SK-N-SH treated with all-trans-retinoic acid at 6 μM for 48 hours (cell line): Measurements from ENCODE around the gene BABAM2.
A peak's percentile ranks its signal among the peaks of the same experiment; 100 is the strongest.

Experiments used
- ATAC-seq: fragments of 200-7000 bp; cut with Tn5 transposase; 3 replicates; pipeline ENCODE4 v1.9.1; 2020; ENCODE audit warnings: mild to moderate bottlenecking, moderate library complexity
- ARNTL ChIP-seq: fragments of 450-650 bp; formaldehyde crosslinking; IDR thresholded peaks from 2 replicates; pipeline ENCODE4 v1.5.0; 2020; ENCODE audit warnings: low read depth, mild to moderate bottlenecking, moderate library complexity, borderline replicate concordance
- CREB5 ChIP-seq: fragments of 250-450 bp; sonication (Bioruptor Pico); IDR thresholded peaks from 2 replicates; pipeline ENCODE4 v1.5.1; 2020; ENCODE audit warnings: low read depth, mild to moderate bottlenecking, moderate library complexity
- CSDC2 ChIP-seq: fragments of 250-450 bp; sonication (Bioruptor Pico); IDR thresholded peaks from 2 replicates; pipeline ENCODE4 v1.5.0; 2020; ENCODE audit warnings: mild to moderate bottlenecking, moderate library complexity
- CSRNP3 ChIP-seq: fragments of 250-450 bp; sonication (Bioruptor Pico); IDR thresholded peaks from 2 replicates; pipeline ENCODE4 v1.5.1; 2021; ENCODE audit warnings: mild to moderate bottlenecking, moderate library complexity
- ISL1 ChIP-seq: fragments of 250-450 bp; sonication (Bioruptor Pico); IDR thresholded peaks from 2 replicates; pipeline ENCODE4 v2.1.2; 2022; ENCODE audit warnings: mild to moderate bottlenecking, moderate library complexity
- POU6F1 ChIP-seq: fragments of 250-450 bp; sonication (Bioruptor Pico); IDR thresholded peaks from 2 replicates; pipeline ENCODE4 v1.8.0; 2021; ENCODE audit warnings: low read depth, mild to moderate bottlenecking, moderate library complexity, borderline replicate concordance
- PPARA ChIP-seq: fragments of 250-450 bp; sonication (Bioruptor Pico); IDR thresholded peaks from 2 replicates; pipeline ENCODE4 v1.5.0; 2020; ENCODE audit warnings: mild to moderate bottlenecking, borderline replicate concordance
- SNAI2 ChIP-seq: fragments of 250-450 bp; sonication (Bioruptor Pico); IDR thresholded peaks from 2 replicates; pipeline ENCODE4 v1.5.0; 2020; ENCODE audit warnings: mild to moderate bottlenecking, moderate library complexity
- TCF4 ChIP-seq: fragments of 250-450 bp; sonication (Bioruptor Pico); IDR thresholded peaks from 2 replicates; pipeline ENCODE4 v1.8.0; 2021; ENCODE audit warnings: mild to moderate bottlenecking, moderate library complexity, borderline replicate concordance
- TOX ChIP-seq: fragments of 250-450 bp; sonication (Bioruptor Pico); IDR thresholded peaks from 2 replicates; pipeline ENCODE4 v1.8.0; 2021; ENCODE audit warnings: mild to moderate bottlenecking, moderate library complexity, borderline replicate concordance
- TSHZ2 ChIP-seq: fragments of 250-450 bp; sonication (Bioruptor Pico); IDR thresholded peaks from 2 replicates; pipeline ENCODE4 v1.5.0; 2020; ENCODE audit warnings: mild to moderate bottlenecking, moderate library complexity
- ZC3H10 ChIP-seq: fragments of 250-450 bp; sonication (Bioruptor Pico); IDR thresholded peaks from 2 replicates; pipeline ENCODE4 v1.5.1; 2021; ENCODE audit warnings: mild to moderate bottlenecking, moderate library complexity
- ZFP3 ChIP-seq: fragments of 250-450 bp; sonication (Bioruptor Pico); IDR thresholded peaks from 2 replicates; pipeline ENCODE4 v1.5.0; 2020; ENCODE audit warnings: mild to moderate bottlenecking, moderate library complexity
- ZFP30 ChIP-seq: fragments of 450-650 bp; formaldehyde crosslinking; IDR thresholded peaks from 2 replicates; pipeline ENCODE4 v1.5.0; 2022; ENCODE audit warnings: mild to moderate bottlenecking, moderate library complexity
- ZNF565 ChIP-seq: fragments of 450-650 bp; formaldehyde crosslinking; conservative IDR thresholded peaks from 2 replicates; pipeline ENCODE4 v1.5.0; 2020; ENCODE audit warnings: low read depth, mild to moderate bottlenecking, moderate library complexity
- ZNF70 ChIP-seq: fragments of 450-650 bp; formaldehyde crosslinking; IDR thresholded peaks from 2 replicates; pipeline ENCODE4 v1.5.0; 2020; ENCODE audit warnings: mild to moderate bottlenecking, moderate library complexity
- ZNF8 ChIP-seq: fragments of 450-650 bp; formaldehyde crosslinking; IDR thresholded peaks from 2 replicates; pipeline ENCODE4 v1.5.0; 2020; ENCODE audit warnings: mild to moderate bottlenecking, moderate library complexity

BABAM2 gene

GRCh38 chr2:27901234-27901633 is 10.7 kb downstream of the BABAM2 start:
- peak; percentile 86 for ATAC-seq
- TF ChIP-seq ZNF70 (CRISPR knock-in tag) (no peak), SNAI2 (CRISPR knock-in tag) (0 out of 2 replicates have a peak, but pooled peaks have one; percentile 43), TCF4 (CRISPR knock-in tag) (no peak), ZFP3 (CRISPR knock-in tag) (0 out of 2 replicates have a peak, but pooled peaks have one; percentile 10)

GRCh38 chr2:27902098-27902497 is 11.6 kb downstream of the BABAM2 start:
- ATAC-seq = no peak
- no peak for TF ChIP-seq ZNF8 (CRISPR knock-in tag)
- TF ChIP-seq ISL1 (CRISPR knock-in tag) = no peak
- no peak for TF ChIP-seq ZNF565 (CRISPR knock-in tag)
- no peak for TF ChIP-seq ZFP30 (CRISPR knock-in tag)
- TF ChIP-seq SNAI2 (CRISPR knock-in tag) = no peak
- no peak for TF ChIP-seq PPARA
- no peak for TF ChIP-seq CSDC2 (CRISPR knock-in tag)

GRCh38 chr2:27903018-27903417 is 12.5 kb downstream of the BABAM2 start:
- no peak for ATAC-seq
- TF ChIP-seq CSRNP3 (CRISPR knock-in tag) = no peak

- TF ChIP-seq ARNTL (CRISPR knock-in tag) (no peak), CREB5 (CRISPR knock-in tag) (no peak), TOX (CRISPR knock-in tag) (no peak), CSDC2 (CRISPR knock-in tag) (no peak), ZC3H10 (no peak), TSHZ2 (no peak), POU6F1 (CRISPR knock-in tag) (no peak), ZNF8 (CRISPR knock-in tag) (no peak), ZFP3 (CRISPR knock-in tag) (no peak), CSRNP3 (CRISPR knock-in tag) (no peak), ZNF565 (CRISPR knock-in tag) (no peak), TCF4 (CRISPR knock-in tag) (no peak), SNAI2 (CRISPR knock-in tag) (no peak)
- peak; percentile 44; the same call in 1 of the 3 replicates for ATAC-seq
These were observed 13.3 kb downstream of the BABAM2 start for GRCh38 chr2:27903649-27904404.
